Stimulated activated CD4-positive, alpha-beta T cell treated with anti-CD3 and anti-CD28 coated beads, Interleukin-2, amount 100 ng/mL, for 24 hours (primary cell): ENCODE measurements around the gene CEBPZ.
"Not testable (repeated sequence)": the region's sequence is repeated elsewhere in the genome, so short reads cannot be mapped to it uniquely, and the experiment has no call there.

Source experiments
- DNase-seq, 2 donors: peaks; one replicate each; pipeline ENCODE4 v3.0.0-alpha.2; 2020

CEBPZ gene

GRCh38 chr2:37211939-37212338 lies 19.5 kb downstream of the CEBPZ start:
- DNase-seq, result no peak

GRCh38 chr2:37211212-37211611 lies 20.2 kb downstream of the CEBPZ start:
- no peak for DNase-seq

GRCh38 chr2:37206760-37207159 lies 24.6 kb downstream of the CEBPZ start:
- not testable (repeated sequence) for DNase-seq

GRCh38 chr2:37205689-37206341 lies 25.6 kb downstream of the CEBPZ start:
- no peak for DNase-seq

- not testable (repeated sequence) for DNase-seq
Measured at GRCh38 chr2:37205071-37205661, 26.2 kb downstream of the CEBPZ start.

GRCh38 chr2:37203708-37204107 lies 27.7 kb downstream of the CEBPZ start:
- no peak for DNase-seq

GRCh38 chr2:37201766-37202165 lies 29.6 kb downstream of the CEBPZ start:
- DNase-seq, result peak in 1 of 2 donors; percentile 10

- DNase-seq, result no peak
Measured at GRCh38 chr2:37201208-37201607, 30.2 kb downstream of the CEBPZ start.

GRCh38 chr2:37198681-37199065 lies 32.7 kb downstream of the CEBPZ start:
- no peak for DNase-seq

- DNase-seq, result peak; percentile 91
Measured at GRCh38 chr2:37196320-37197195, 34.8 kb downstream of the CEBPZ start, which contains the start of gene CEBPZOS. Gene CEBPZOS, plus strand, starts transcription at chr2:37196496. Its CDS starts 3,209 bp downstream, at chr2:37199705.

- not testable (repeated sequence) for DNase-seq
Measured at GRCh38 chr2:37195862-37196319, 35.5 kb downstream of the CEBPZ start.

- no peak for DNase-seq
Measured at GRCh38 chr2:37192551-37192950, 38.8 kb downstream of the CEBPZ start.

- no peak for DNase-seq
Measured at GRCh38 chr2:37191747-37192146, 39.6 kb downstream of the CEBPZ start.

GRCh38 chr2:37191253-37191652 lies 40.1 kb downstream of the CEBPZ start:
- DNase-seq, result no peak

GRCh38 chr2:37190290-37190689 lies 41.1 kb downstream of the CEBPZ start:
- DNase-seq, result no peak

GRCh38 chr2:37189452-37190153 lies 41.8 kb downstream of the CEBPZ start:
- DNase-seq, result no peak

- DNase-seq, result no peak
Measured at GRCh38 chr2:37188570-37188969, 42.8 kb downstream of the CEBPZ start, which contains the start of gene SULT6B1. Gene SULT6B1, minus strand, starts transcription at chr2:37188670. Its CDS starts 30 bp downstream, at chr2:37188640.

- DNase-seq, result no peak
Measured at GRCh38 chr2:37181726-37182684, 49.4 kb downstream of the CEBPZ start.

- DNase-seq, result no peak
Measured at GRCh38 chr2:37180640-37181039, 50.8 kb downstream of the CEBPZ start.

- DNase-seq, result no peak
Measured at GRCh38 chr2:37180006-37180639, 51.3 kb downstream of the CEBPZ start.

- no peak for DNase-seq
Measured at GRCh38 chr2:37173741-37174140, 57.7 kb downstream of the CEBPZ start.
